ENCODE measurements around the gene ZNF320. TPM values are rescaled to one million over a fixed set of nuclear protein-coding genes. Genes with fewer than 3 reads are reported as not detected.
"Not testable (repeated sequence)": the region's sequence is repeated elsewhere in the genome, so short reads cannot be mapped to it uniquely, and the experiment has no call there.

The ZNF320 gene
- total RNA-seq, 1 experiment from 2014 or later = 26.1 TPM

GRCh38 chr19:52871466-52871865 lies 26.0 kb downstream of the ZNF320 start:
- no peak overlapping the region for H2AFZ ChIP-seq (ENCODE audit: low read length)
- H3K27ac ChIP-seq (ENCODE audit: insufficient read length, low read depth, low read length) = no peak overlapping the region
- no peak overlapping the region for H2BK5ac ChIP-seq (ENCODE audit: insufficient read length, low read length)
- H2BK120ac ChIP-seq (ENCODE audit: low read depth, low read length, poor library complexity, severe bottlenecking) = no peak overlapping the region
- no peak for DNase-seq
- Mint-ChIP-seq H3K27me3 (ENCODE audit: low read depth) (no peaks in the 10 kb centered on the region), H3K4me3 (no peak overlapping the region), H3K4me1 (no peaks in the 10 kb centered on the region), H3K9me3 (no peaks in the 10 kb centered on the region), H3K36me3 (ENCODE audit: insufficient read depth in 1 of 3, low read depth in 3 of 3) (peaks cover 0 to 2% (median 1%) of the 10 kb centered on the region in 3 experiments; a peak in 2 of 7 replicates), H3K27ac (no peak overlapping the region)
- H3K9ac ChIP-seq (ENCODE audit: extremely low read depth, insufficient read length, low read length) = no peak overlapping the region
- H3T11ph ChIP-seq (ENCODE audit: low read length) = no peak overlapping the region
- H3K4me1 ChIP-seq (ENCODE audit: insufficient read depth, low read length) = no peaks in the 10 kb centered on the region
- H4K8ac ChIP-seq (replicated peaks; ENCODE audit: insufficient read length, low read depth, low read length) = no peak overlapping the region
- no peaks in the 10 kb centered on the region; the same call in 1 of the 2 replicates for H3K79me2 ChIP-seq (ENCODE audit: insufficient read depth, low read length)
- no peak overlapping the region for H3K56ac ChIP-seq (ENCODE audit: insufficient read length, low read depth, low read length)
- no peak overlapping the region for H2AK5ac ChIP-seq (ENCODE audit: insufficient read length, low read length)
- no peak overlapping the region for H2BK15ac ChIP-seq (ENCODE audit: low read depth, low read length)
- no peak overlapping the region for H3K4ac ChIP-seq (ENCODE audit: low read depth, low read length)
- no peak overlapping the region for H3K14ac ChIP-seq (ENCODE audit: insufficient read depth, low read length)
- H3K23ac ChIP-seq (ENCODE audit: insufficient read length, low read depth, low read length) = no peak overlapping the region
- no CpG with 5 or more reads among the region's 3 CpGs for WGBS (ENCODE audit: extremely low coverage, insufficient read length, low lambda C conversion rate)
- H4K5ac ChIP-seq (ENCODE audit: insufficient read length, low read depth, low read length) = no peak overlapping the region
- no peaks in the 10 kb centered on the region for H3K27me3 ChIP-seq (ENCODE audit: insufficient read depth, low read length)
- H2BK20ac ChIP-seq (ENCODE audit: low read depth, low read length, poor library complexity, severe bottlenecking) = no peak overlapping the region
- no peak overlapping the region for H3K18ac ChIP-seq (ENCODE audit: insufficient read length, low read depth, low read length)
- no peaks in the 10 kb centered on the region for H3K79me1 ChIP-seq (ENCODE audit: insufficient read depth, low read depth, low read length, poor library complexity, severe bottlenecking)
- H2BK12ac ChIP-seq (ENCODE audit: insufficient read length, low read depth, low read length) = no peak overlapping the region
- H3K9me3 ChIP-seq (ENCODE audit: control insufficient read depth, low read depth, low read length) = no peaks in the 10 kb centered on the region
- H4K20me1 ChIP-seq (ENCODE audit: control insufficient read depth, insufficient read depth, insufficient read length) = no peaks in the 10 kb centered on the region
- no peak for TF ChIP-seq CTCF (conservative IDR thresholded peaks at IDR 0.05)
- no peaks in the 10 kb centered on the region for H3K23me2 ChIP-seq (ENCODE audit: insufficient read length, low read depth, low read length, poor library complexity, severe bottlenecking)
- no peak overlapping the region for H3K4me2 ChIP-seq (ENCODE audit: insufficient read depth, insufficient read length, low read length)
- H4K91ac ChIP-seq (ENCODE audit: insufficient read length, low read depth, low read length) = no peak overlapping the region

GRCh38 chr19:52868031-52868430 lies 29.4 kb downstream of the ZNF320 start:
- not testable (repeated sequence) for H3K27ac Mint-ChIP-seq; H3K18ac ChIP-seq (ENCODE audit: insufficient read length, low read depth, low read length); H2BK12ac ChIP-seq (ENCODE audit: insufficient read length, low read depth, low read length); H3K4ac ChIP-seq (ENCODE audit: low read depth, low read length); H4K20me1 ChIP-seq (ENCODE audit: control insufficient read depth, insufficient read depth, insufficient read length); H3K9me3 ChIP-seq (ENCODE audit: control insufficient read depth, low read depth, low read length); H3K9me3 Mint-ChIP-seq; H3K9ac ChIP-seq (ENCODE audit: extremely low read depth, insufficient read length, low read length); H3K79me2 ChIP-seq (ENCODE audit: insufficient read depth, low read length); H3T11ph ChIP-seq (ENCODE audit: low read length); H3K14ac ChIP-seq (ENCODE audit: insufficient read depth, low read length); H2BK20ac ChIP-seq (ENCODE audit: low read depth, low read length, poor library complexity, severe bottlenecking); H3K23ac ChIP-seq (ENCODE audit: insufficient read length, low read depth, low read length); H2AFZ ChIP-seq (ENCODE audit: low read length); H4K91ac ChIP-seq (ENCODE audit: insufficient read length, low read depth, low read length); H3K4me2 ChIP-seq (ENCODE audit: insufficient read depth, insufficient read length, low read length); H4K8ac ChIP-seq (replicated peaks; ENCODE audit: insufficient read length, low read depth, low read length); H4K5ac ChIP-seq (ENCODE audit: insufficient read length, low read depth, low read length); H3K27me3 ChIP-seq (ENCODE audit: insufficient read depth, low read length); H3K56ac ChIP-seq (ENCODE audit: insufficient read length, low read depth, low read length); H2BK5ac ChIP-seq (ENCODE audit: insufficient read length, low read length); H3K23me2 ChIP-seq (ENCODE audit: insufficient read length, low read depth, low read length, poor library complexity, severe bottlenecking); H3K4me3 Mint-ChIP-seq; H2BK120ac ChIP-seq (ENCODE audit: low read depth, low read length, poor library complexity, severe bottlenecking); H3K4me1 Mint-ChIP-seq; H3K4me1 ChIP-seq (ENCODE audit: insufficient read depth, low read length); H3K36me3 Mint-ChIP-seq (ENCODE audit: insufficient read depth in 1 of 3, low read depth in 3 of 3); H2AK5ac ChIP-seq (ENCODE audit: insufficient read length, low read length); H3K79me1 ChIP-seq (ENCODE audit: insufficient read depth, low read depth, low read length, poor library complexity, severe bottlenecking); H3K27me3 Mint-ChIP-seq (ENCODE audit: low read depth); DNase-seq; H3K27ac ChIP-seq (ENCODE audit: insufficient read length, low read depth, low read length); H2BK15ac ChIP-seq (ENCODE audit: low read depth, low read length)
- no CpG with 5 or more reads among the region's 11 CpGs for WGBS (ENCODE audit: extremely low coverage, insufficient read length, low lambda C conversion rate)
